Activated B cell treated with CpG ODN at 0.5 μM for 24 hours (primary cell): Measurements from ENCODE around the gene SLC23A3. TPM values are rescaled to one million over a fixed set of nuclear protein-coding genes. Genes with fewer than 3 reads are reported as not detected.

Source experiments
- ATAC-seq: fragments of 200-7000 bp; cut with Tn5 transposase; one replicate; pipeline ENCODE4 v1.10.0; 2021; ENCODE audit warnings: low read depth, mild to moderate bottlenecking, moderate library complexity
- CTCF ChIA-PET: fragments of 350-600 bp; sonication (Branson Sonifier 250); formaldehyde crosslinking; loops from one replicate; lab custom pipeline; 2021; ENCODE audit warnings: antibody characterized with exemption; lab: Charles Lee
- POLR2A ChIA-PET: fragments of 350-600 bp; sonication (Branson Sonifier 250); formaldehyde crosslinking; loops from one replicate; lab custom pipeline; 2021; ENCODE audit warnings: antibody characterized with exemption; lab: Charles Lee
- DNase-seq: peaks from one replicate; pipeline ENCODE4 v3.0.0; 2022
- H3K27ac Mint-ChIP-seq: one replicate; pipeline ENCODE4 v1.8.0; 2020; ENCODE audit warnings: mixed read lengths
- H3K27me3 Mint-ChIP-seq: one replicate; pipeline ENCODE4 v1.8.0; 2021; ENCODE audit warnings: mixed read lengths
- H3K36me3 Mint-ChIP-seq: one replicate; pipeline ENCODE4 v1.8.0; 2021; ENCODE audit warnings: low read depth, mixed read lengths
- H3K4me1 Mint-ChIP-seq: one replicate; pipeline ENCODE4 v1.8.0; 2021; ENCODE audit warnings: mixed read lengths
- H3K4me3 Mint-ChIP-seq: one replicate; pipeline ENCODE4 v1.8.0; 2020; ENCODE audit warnings: mild to moderate bottlenecking, mixed read lengths
- H3K9me3 Mint-ChIP-seq: one replicate; pipeline ENCODE4 v1.8.0; 2020; ENCODE audit warnings: mixed read lengths
- CTCF ChIP-seq: fragments of 200-600 bp; IDR thresholded peaks from one replicate; pipeline ENCODE4 v1.8.0; 2022; ENCODE audit warnings: antibody characterized with exemption, mild to moderate bottlenecking
- intact Hi-C: fragments of 100-400 bp; cut with micrococcal nuclease; formaldehyde crosslinking; loops from one replicate; pipeline ENCODE4 v1.15.1; 2024
- total RNA-seq: library from RNA; stranded (reverse); gene quantifications from 2 replicates; pipeline ENCODE4 v1.2.3, GENCODE V29; 2022

Gene SLC23A3
- total RNA-seq, 1 donor from 2014 or later, result 4.9 TPM

GRCh38 chr2:219133976-219134375, 35.9 kb downstream of the SLC23A3 start:
- Mint-ChIP-seq H3K27me3 (no peaks in the 10 kb centered on the region), H3K36me3 (peaks cover 43% of the 10 kb centered on the region), H3K27ac (no peak overlapping the region), H3K4me1 (no peaks in the 10 kb centered on the region), H3K4me3 (no peak overlapping the region), H3K9me3 (no peaks in the 10 kb centered on the region)
- POLR2A ChIA-PET, result no interaction called here
- no peak for DNase-seq
- CTCF ChIA-PET, result no interaction called here
- ATAC-seq, result no peak
- intact Hi-C loops, result no loop called here
- no peak for TF ChIP-seq CTCF

DNA sequence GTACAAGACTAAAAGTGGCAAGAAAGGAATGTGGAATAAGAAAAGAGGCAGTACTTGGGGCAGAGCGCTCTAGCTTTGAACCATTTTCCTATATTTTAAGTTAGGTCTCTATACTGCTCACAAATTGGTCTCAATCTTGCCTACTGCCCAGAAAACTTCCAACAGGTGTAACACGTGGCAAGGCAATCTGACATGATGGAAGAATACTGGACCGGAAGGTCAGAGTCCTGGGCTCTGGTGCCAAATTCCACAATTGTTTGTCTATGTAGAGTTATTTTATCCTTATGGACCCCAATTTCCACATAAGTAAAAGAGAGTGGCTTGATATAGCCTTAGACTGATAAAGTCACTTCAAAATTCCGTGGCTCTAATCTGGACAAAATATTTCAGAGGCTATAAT, 38.1 kb downstream of the SLC23A3 start:
- no peak overlapping the region for H3K27ac Mint-ChIP-seq
- POLR2A ChIA-PET, result no interaction called here
- intact Hi-C loops, result no loop called here
- H3K27me3 Mint-ChIP-seq, result no peaks in the 10 kb centered on the region
- no peak overlapping the region for H3K4me3 Mint-ChIP-seq
- ATAC-seq (no peak), DNase-seq (no peak)
- TF ChIP-seq CTCF, result no peak
- H3K4me1 Mint-ChIP-seq, result no peaks in the 10 kb centered on the region
- peaks cover 37% of the 10 kb centered on the region for H3K36me3 Mint-ChIP-seq
- CTCF ChIA-PET, result no interaction called here
- no peaks in the 10 kb centered on the region for H3K9me3 Mint-ChIP-seq

DNA sequence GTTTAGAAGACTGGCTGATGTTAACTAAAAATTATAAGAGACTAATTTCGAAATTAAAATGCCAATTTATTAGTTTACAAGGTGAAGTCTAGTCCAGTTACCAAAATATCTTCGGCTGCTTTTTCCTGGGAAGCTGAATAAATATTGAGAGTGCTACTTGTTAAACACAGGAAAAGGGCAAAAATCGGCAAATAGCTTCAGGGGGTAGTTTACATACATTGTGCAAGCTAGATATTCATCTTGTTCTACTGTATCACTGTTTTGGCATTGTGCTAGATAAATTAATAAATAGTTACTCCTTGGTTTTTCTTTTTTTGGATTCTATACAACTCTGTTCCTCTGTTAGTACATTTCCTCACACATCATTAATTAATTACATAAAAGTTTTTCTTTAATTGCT, 38.5 kb downstream of the SLC23A3 start:
- intact Hi-C loops, result no loop called here
- ATAC-seq, result no peak

GRCh38 chr2:219129589-219129988, 40.2 kb downstream of the SLC23A3 start:
- POLR2A ChIA-PET, result no interaction called here
- no peak overlapping the region for H3K27ac Mint-ChIP-seq
- no peak for TF ChIP-seq CTCF
- peaks cover 45% of the 10 kb centered on the region for H3K36me3 Mint-ChIP-seq
- ATAC-seq (no peak), DNase-seq (no peak)
- H3K27me3 Mint-ChIP-seq, result no peaks in the 10 kb centered on the region
- intact Hi-C loops, result no loop called here
- no peaks in the 10 kb centered on the region for H3K9me3 Mint-ChIP-seq
- H3K4me3 Mint-ChIP-seq, result no peak overlapping the region
- CTCF ChIA-PET, result no interaction called here
- H3K4me1 Mint-ChIP-seq, result no peaks in the 10 kb centered on the region

More for the DNA sequence above, 38.5 kb downstream of the SLC23A3 start:
- no peaks in the 10 kb centered on the region for H3K27me3 Mint-ChIP-seq
- CTCF ChIA-PET, result no interaction called here
- H3K27ac Mint-ChIP-seq, result no peak overlapping the region
- H3K36me3 Mint-ChIP-seq, result peaks cover 41% of the 10 kb centered on the region
- no peak for DNase-seq
- POLR2A ChIA-PET, result no interaction called here
- TF ChIP-seq CTCF, result no peak
- no peaks in the 10 kb centered on the region for H3K4me1 Mint-ChIP-seq
- H3K4me3 Mint-ChIP-seq, result no peak overlapping the region
- H3K9me3 Mint-ChIP-seq, result no peaks in the 10 kb centered on the region

- TF ChIP-seq CTCF, result no peak
- Mint-ChIP-seq H3K9me3 (no peaks in the 10 kb centered on the region), H3K4me3 (no peak overlapping the region), H3K27ac (no peak overlapping the region), H3K4me1 (no peaks in the 10 kb centered on the region), H3K36me3 (peaks cover 44% of the 10 kb centered on the region), H3K27me3 (no peaks in the 10 kb centered on the region)
- no peak for ATAC-seq
- ChIA-PET POLR2A (no interaction called here), CTCF (no interaction called here)
- intact Hi-C loops, result no loop called here
- DNase-seq, result no peak
Measured at GRCh38 chr2:219128396-219128795, 41.4 kb downstream of the SLC23A3 start.
